H1 (cell line): ENCODE results near the gene SOS1.

Experiments used
- ATF2 ChIP-seq: IDR thresholded peaks from 2 replicates; pipeline ENCODE4 v1.6.1; 2012; ENCODE audit warnings: low read length, inconsistent platforms
- BRCA1 ChIP-seq: IDR thresholded peaks from 2 replicates; pipeline ENCODE4 v1.6.1; 2012; ENCODE audit warnings: low read depth, low read length, improper control_type of control experiment
- CTCF ChIP-seq, 3 experiments: IDR thresholded peaks; 1 replicate in 2 of 3; 2 replicates in 1 of 3; pipeline versions ENCODE4 v1.5.1 to v1.6.1; 2011; ENCODE audit warnings: low read length in 3 of 3, mild to moderate bottlenecking in 3 of 3, inconsistent platforms in 2 of 3, low read depth in 1 of 3, moderate library complexity in 1 of 3; ENCODE audit not compliant: insufficient read depth in 1 of 3; ENCODE audit errors: control extremely low read depth in 1 of 3
- EP300 ChIP-seq, 2 experiments: IDR thresholded peaks; 1 replicate in 1 of 2; 2 replicates in 1 of 2; pipeline ENCODE4 v1.6.1; 2011 to 2012; ENCODE audit warnings: low read depth in 2 of 2, low read length in 2 of 2, mild to moderate bottlenecking in 2 of 2, borderline replicate concordance in 1 of 2, inconsistent platforms in 1 of 2, moderate library complexity in 1 of 2
- EZH2 ChIP-seq: fragments of 200-600 bp; sonication (generic); IDR thresholded peaks from 2 replicates; pipeline ENCODE4 v1.7.1; 2012; ENCODE audit warnings: low read depth, mild to moderate bottlenecking, moderate library complexity, low read length, inconsistent platforms; ENCODE audit not compliant: severe bottlenecking
- HDAC6 ChIP-seq: IDR thresholded peaks from one replicate; pipeline ENCODE4 v1.7.1; 2012; ENCODE audit warnings: low read depth, mild to moderate bottlenecking, inconsistent platforms, low read length, moderate library complexity
- JUN ChIP-seq: IDR thresholded peaks from 2 replicates; pipeline ENCODE4 v1.6.1; 2011; ENCODE audit warnings: low read depth, mild to moderate bottlenecking, improper control_type of control experiment, low read length
- MAFK ChIP-seq: IDR thresholded peaks from 2 replicates; pipeline ENCODE4 v1.6.1; 2012; ENCODE audit warnings: low read depth, mild to moderate bottlenecking, improper control_type of control experiment, low read length
- POLR2A ChIP-seq, 2 experiments: IDR thresholded peaks; 1 replicate in 1 of 2; 2 replicates in 1 of 2; pipeline ENCODE4 v1.6.1; 2011; ENCODE audit warnings: low read depth in 2 of 2, low read length in 2 of 2, mild to moderate bottlenecking in 2 of 2; ENCODE audit errors: control extremely low read depth in 1 of 2
- POLR2AphosphoS5 ChIP-seq: IDR thresholded peaks from 2 replicates; pipeline ENCODE4 v1.6.1; 2011; ENCODE audit warnings: low read depth, low read length
- TAF7 ChIP-seq: optimal IDR thresholded peaks from 2 replicates; pipeline ENCODE3; 2011; ENCODE audit warnings: low read depth, mild to moderate bottlenecking, inconsistent platforms, low read length, moderate library complexity, borderline replicate concordance
- USF2 ChIP-seq: IDR thresholded peaks from 2 replicates; pipeline ENCODE4 v1.6.1; 2011; ENCODE audit warnings: low read length, improper control_type of control experiment
- YY1 ChIP-seq: IDR thresholded peaks from 2 replicates; pipeline ENCODE4 v1.6.1; 2011; ENCODE audit warnings: low read depth, mild to moderate bottlenecking, low read length

- TF ChIP-seq CTCF (IDR thresholded peaks at IDR 0.05; ENCODE audit: control extremely low read depth in 1 of 3, insufficient read depth in 1 of 3, low read depth in 1 of 3, low read length in 3 of 3) (no peak), JUN (no peak), HDAC6 (no peak), POLR2AphosphoS5 (no peak), YY1 (no peak), EZH2 (no peak), EP300 (IDR thresholded peaks at IDR 0.05; ENCODE audit: borderline replicate concordance in 1 of 2, low read depth in 2 of 2, low read length in 2 of 2) (no peak), ATF2 (no peak), USF2 (no peak), POLR2A (IDR thresholded peaks at IDR 0.05; ENCODE audit: control extremely low read depth in 1 of 2, low read depth in 2 of 2, low read length in 2 of 2) (no peak), MAFK (peak; percentile 51; the same call in 1 of the 2 replicates), BRCA1 (no peak), TAF7 (no peak)
Measured at GRCh38 chr2:39156107-39156506, 35.3 kb upstream of the SOS1 start.
